GM12865 (cell line): ENCODE results near the gene HMGB4.

Source experiments
- DNase-seq: peaks from one replicate; pipeline ENCODE4 v3.0.0; 2010; ENCODE audit warnings: low read depth
- H3K4me3 ChIP-seq: 2 replicates; pipeline ENCODE4 v1.5.1; 2011; ENCODE audit warnings: mild to moderate bottlenecking, low read depth, low read length, control low read depth
- TF ChIP-seq, protein P1 (sequence below): IDR thresholded peaks from 2 replicates; pipeline ENCODE4 v1.5.1; 2011; ENCODE audit warnings: low read length, control low read depth, low read depth, inconsistent platforms; ENCODE audit not compliant: insufficient read depth; ENCODE audit errors: missing control alignments

Gene HMGB4

DNA sequence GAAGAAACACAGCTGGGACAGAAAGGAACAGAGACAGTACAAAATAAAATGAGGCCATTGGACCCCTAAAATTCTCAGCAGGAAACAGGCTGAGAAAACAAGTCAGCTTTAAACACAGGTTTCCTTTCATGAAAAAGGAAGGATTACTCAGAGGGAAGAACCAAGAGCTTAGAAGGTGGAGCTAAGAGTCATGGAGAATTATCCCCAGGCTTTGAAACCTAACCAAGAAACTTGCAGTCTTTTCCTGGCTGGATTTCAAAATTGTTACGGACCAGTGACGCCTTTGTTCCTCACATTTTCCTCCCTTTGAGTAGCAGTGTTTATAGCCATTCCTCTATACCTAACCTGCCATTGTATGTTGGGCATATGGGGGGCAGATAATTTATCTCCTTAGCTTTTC, 8.8 kb downstream of the HMGB4 start:
- DNase-seq: no peak
- no peak overlapping the region for H3K4me3 ChIP-seq
- TF ChIP-seq, protein P1, sequence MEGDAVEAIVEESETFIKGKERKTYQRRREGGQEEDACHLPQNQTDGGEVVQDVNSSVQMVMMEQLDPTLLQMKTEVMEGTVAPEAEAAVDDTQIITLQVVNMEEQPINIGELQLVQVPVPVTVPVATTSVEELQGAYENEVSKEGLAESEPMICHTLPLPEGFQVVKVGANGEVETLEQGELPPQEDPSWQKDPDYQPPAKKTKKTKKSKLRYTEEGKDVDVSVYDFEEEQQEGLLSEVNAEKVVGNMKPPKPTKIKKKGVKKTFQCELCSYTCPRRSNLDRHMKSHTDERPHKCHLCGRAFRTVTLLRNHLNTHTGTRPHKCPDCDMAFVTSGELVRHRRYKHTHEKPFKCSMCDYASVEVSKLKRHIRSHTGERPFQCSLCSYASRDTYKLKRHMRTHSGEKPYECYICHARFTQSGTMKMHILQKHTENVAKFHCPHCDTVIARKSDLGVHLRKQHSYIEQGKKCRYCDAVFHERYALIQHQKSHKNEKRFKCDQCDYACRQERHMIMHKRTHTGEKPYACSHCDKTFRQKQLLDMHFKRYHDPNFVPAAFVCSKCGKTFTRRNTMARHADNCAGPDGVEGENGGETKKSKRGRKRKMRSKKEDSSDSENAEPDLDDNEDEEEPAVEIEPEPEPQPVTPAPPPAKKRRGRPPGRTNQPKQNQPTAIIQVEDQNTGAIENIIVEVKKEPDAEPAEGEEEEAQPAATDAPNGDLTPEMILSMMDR: no peak

DNA sequence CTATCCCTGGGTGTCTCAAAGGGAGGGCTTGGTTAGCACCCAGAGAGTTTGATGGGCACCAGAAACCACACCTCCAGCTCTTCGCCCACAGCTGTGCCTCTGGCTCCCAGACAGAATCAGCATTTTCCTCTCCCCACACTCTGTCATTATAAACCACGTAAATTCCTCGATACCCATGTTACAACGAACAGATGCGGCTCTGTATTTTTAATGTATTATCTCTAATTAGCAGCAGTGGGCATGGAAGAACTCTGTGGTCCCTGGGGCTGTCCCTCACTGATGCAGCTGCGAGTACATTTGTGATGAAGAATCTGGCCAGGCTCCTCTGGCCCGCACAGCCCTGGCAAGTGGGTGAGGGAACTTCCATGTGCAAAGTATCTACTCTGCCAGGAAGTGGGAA, 10.8 kb downstream of the HMGB4 start:
- TF ChIP-seq, protein P1: no peak
- H3K4me3 ChIP-seq: no peak overlapping the region
- DNase-seq: no peak

GRCh38 chr1:33875862-33876261, 12.0 kb downstream of the HMGB4 start:
- no peak overlapping the region for H3K4me3 ChIP-seq
- TF ChIP-seq, protein P1: no peak
- DNase-seq: no peak

DNA sequence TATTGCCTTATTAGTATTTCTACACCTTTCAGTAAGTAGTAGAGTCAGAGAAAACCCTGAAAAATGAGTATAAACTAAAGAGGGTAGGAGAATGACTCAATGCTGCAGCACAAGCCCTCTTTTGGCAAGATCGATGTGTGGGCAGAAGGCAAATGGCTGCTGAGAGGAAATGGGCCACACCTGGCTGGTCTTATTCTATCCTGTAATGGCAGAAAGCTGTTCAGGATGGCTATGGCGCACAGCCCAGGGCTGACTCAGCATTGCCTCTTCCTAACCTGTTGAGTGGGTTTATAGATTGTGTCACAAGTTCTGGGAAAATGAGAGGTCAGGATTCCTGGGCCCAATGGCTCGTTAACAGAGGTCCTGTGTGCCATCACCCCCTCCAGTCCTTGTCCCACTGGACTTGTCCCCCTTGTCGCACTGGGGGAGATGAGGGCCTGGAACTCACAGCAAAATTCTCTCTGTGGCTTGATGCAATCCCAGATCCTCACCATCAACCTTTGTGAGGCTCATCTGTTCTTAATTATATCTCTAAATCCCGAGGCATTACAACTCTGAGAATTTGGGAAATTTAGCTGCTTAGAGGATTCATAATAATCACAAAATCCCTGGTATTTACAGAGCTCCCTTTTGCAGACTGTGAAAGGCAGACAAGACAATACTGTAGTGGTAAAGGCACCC, 13.2 kb downstream of the HMGB4 start:
- H3K4me3 ChIP-seq: no peak overlapping the region
- DNase-seq: no peak
- TF ChIP-seq, protein P1: no peak

- TF ChIP-seq, protein P1: no peak
- no peak for DNase-seq
- no peak overlapping the region for H3K4me3 ChIP-seq
These were observed 14.5 kb downstream of the HMGB4 start for GRCh38 chr1:33878392-33878791.

DNA sequence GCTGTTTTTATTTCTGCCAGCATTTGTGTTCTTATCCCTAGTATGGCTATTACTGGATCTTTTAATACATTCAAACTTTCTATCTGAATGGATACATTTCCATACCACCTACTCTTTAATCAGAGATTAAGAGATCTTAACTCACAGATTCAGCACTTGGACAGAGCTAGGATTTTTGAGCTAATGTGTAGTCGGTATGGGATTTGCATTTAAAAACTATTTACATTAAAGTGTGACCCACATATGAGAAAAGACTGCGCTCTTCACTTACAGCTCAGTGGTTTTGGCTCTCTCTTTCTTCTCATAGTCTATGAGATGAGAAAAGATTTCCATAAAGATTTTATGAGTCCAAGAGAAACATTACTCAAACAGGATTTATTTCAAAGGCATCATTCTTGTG, 16.4 kb downstream of the HMGB4 start:
- TF ChIP-seq, protein P1: no peak
- no peak for DNase-seq
- H3K4me3 ChIP-seq: no peak overlapping the region

- no peak for DNase-seq
- TF ChIP-seq, protein P1: no peak
- no peak overlapping the region for H3K4me3 ChIP-seq
These were observed 22.6 kb downstream of the HMGB4 start for GRCh38 chr1:33886496-33886895.
